GM19238 (cell line): ENCODE measurements around the gene KCNN3.
"Not testable (repeated sequence)": the region's sequence is repeated elsewhere in the genome, so short reads cannot be mapped to it uniquely, and the experiment has no call there.

Source experiments
- DNase-seq: peaks from one replicate; pipeline ENCODE4 v3.0.0; 2011; ENCODE audit warnings: low spot score; ENCODE audit not compliant: insufficient read length

Gene KCNN3

GRCh38 chr1:154870115-154870571, at the start of gene KCNN3:
Gene KCNN3, minus strand, starts transcription at chr1:154870281. Its CDS starts 317 bp downstream, at chr1:154869964.
- DNase-seq, result peak; percentile 92

- DNase-seq, result no peak
Observed at GRCh38 chr1:154913273-154913672, 43.2 kb upstream of the KCNN3 start.

- no peak for DNase-seq
Observed at GRCh38 chr1:154912755-154913154, 42.7 kb upstream of the KCNN3 start.

GRCh38 chr1:154911691-154912550, 41.8 kb upstream of the KCNN3 start:
- no peak for DNase-seq

DNA sequence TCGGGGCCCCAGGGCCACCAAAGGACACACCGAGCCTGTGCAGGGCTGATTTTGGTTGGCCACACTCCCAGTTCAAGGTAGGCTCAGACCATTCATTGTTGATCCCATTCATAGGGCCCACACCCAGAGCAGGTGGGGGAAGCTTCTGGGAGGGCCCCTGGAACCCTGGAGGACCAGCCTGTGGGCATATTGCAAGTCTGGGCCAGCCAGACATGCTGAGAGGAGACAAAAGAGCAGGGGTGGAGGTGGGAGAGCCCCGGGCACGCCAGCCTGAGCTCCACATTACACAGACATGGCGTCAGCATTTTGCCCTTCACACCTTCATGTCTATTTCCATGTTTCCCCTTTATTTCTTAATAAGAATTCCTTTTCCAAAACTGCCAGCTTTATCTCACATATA, 40.8 kb upstream of the KCNN3 start:
- no peak for DNase-seq

- DNase-seq, result no peak
Observed at GRCh38 chr1:154908937-154909336, 38.9 kb upstream of the KCNN3 start.

- DNase-seq, result not testable (repeated sequence)
Observed at GRCh38 chr1:154908129-154908528, 38.0 kb upstream of the KCNN3 start.

DNA sequence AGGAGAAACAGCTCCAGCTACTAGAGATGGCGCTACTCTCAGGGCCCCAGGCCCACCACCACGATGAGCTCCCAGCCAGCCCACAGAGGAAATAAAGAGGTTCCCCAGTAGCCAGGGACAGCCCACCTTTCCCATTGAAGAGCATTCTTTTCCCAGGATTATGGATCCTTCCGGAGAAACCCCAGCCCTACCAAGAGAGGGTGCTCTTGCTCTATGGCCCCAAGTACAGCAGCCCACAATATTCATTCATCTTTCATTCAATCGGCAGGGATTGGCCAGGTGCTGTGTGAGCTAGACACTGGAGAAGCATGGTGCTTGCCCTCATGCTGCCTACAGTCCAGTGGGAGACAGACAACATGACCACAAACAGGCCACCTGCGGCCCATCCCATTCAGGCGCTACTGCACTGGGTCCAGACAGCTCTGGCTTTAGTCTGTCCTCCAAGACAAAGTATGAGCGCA, 36.6 kb upstream of the KCNN3 start:
- DNase-seq, result no peak

GRCh38 chr1:154902938-154903566, 33.0 kb upstream of the KCNN3 start:
- no peak for DNase-seq

- no peak for DNase-seq
Observed at GRCh38 chr1:154901591-154901990, 31.5 kb upstream of the KCNN3 start.

- no peak for DNase-seq
Observed at GRCh38 chr1:154899041-154899440, 29.0 kb upstream of the KCNN3 start.

DNA sequence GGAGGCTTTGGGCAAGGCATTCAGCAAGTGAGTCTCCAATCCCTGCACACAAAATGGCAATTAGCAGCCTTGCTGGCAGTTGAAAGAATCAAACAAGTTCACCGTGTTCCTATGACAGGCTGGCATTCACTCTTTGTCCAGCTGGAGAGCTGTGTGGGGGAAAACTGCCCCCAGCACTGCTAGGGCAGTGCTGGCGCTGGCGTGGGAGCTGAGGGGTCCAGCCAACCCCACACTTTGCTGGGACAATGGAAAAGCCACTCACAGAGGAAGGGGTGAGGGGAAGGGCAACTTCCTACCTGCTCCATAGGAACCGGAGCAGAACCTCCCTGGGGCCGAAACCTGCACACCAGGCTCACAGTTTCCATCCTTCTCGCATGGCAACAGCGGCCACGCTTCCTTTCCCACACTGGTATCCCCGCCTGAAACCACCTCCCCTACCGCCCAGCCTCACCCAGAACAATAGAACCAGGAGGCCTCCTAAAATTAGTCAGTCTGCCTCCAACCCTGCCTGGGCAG, 26.7 kb upstream of the KCNN3 start:
- DNase-seq, result no peak

DNA sequence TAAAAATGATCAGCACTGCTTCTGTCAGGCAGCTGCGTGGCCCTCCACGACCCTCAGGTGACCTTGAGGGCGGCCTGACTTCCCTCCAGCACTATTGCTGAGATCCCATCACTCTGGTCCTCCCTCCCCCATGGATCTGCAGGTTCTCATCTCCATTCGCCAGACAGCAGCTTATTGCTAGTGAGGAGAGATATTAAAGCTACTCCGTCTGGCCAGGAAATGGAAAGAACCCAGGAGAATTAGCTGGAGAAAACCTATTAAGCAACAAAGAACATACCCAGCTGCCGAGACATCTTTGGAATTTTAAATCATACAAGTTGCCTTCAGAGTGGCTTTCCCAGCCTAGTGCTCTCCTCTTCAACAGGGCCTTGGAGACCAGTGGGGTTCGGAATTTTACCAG, 25.7 kb upstream of the KCNN3 start:
- no peak for DNase-seq

- no peak for DNase-seq
Observed at GRCh38 chr1:154891452-154891851, 21.4 kb upstream of the KCNN3 start.

GRCh38 chr1:154888757-154889156, 18.7 kb upstream of the KCNN3 start:
- DNase-seq, result no peak

- DNase-seq, result no peak
Observed at GRCh38 chr1:154886281-154887015, 16.4 kb upstream of the KCNN3 start.

GRCh38 chr1:154884869-154885701, 15.0 kb upstream of the KCNN3 start:
- no peak for DNase-seq

DNA sequence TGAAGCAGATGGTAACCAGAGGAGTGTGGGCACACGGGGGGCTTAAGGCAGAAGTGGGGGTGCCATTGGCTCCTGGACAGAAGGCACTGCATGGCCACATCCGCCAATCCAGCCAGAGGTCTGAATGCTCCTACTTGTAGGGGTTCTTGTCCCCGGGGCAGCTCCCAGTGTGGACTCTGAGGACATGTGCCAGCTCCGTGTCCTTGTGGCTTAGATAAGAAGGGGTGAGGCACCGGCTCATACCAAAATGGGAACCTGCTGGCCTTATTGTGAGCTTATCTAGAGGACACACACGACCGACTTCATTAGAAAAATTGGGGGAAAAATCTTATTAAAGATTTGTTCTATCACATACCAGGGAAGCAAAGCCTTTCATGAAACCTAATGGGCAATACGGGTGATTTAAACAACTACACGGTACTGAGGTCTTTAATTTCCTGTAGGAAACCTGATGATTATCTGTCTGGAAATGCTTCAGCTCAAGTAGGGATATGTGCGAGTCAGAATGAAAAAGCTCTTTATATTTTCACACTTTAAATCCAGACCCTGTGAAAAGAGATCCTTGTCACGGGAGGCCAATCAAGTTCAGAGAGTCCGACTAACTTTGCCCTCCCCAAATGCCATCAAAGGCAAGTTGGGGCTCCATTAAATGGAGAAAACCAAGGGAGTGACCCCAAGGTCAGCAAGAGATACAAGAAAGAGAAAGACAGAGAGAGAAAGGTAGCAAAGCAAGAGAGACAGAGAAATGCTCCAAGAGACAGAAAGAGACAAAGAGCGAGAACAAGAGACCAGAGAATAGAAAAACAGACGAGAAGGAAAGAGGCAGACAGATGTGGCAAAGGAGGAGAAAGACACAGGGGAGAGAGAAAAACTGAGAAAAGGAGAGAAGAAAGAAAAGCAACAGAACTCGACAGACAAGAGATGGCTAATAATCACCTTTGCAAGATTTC, 14.1 kb upstream of the KCNN3 start:
- DNase-seq, result no peak

DNA sequence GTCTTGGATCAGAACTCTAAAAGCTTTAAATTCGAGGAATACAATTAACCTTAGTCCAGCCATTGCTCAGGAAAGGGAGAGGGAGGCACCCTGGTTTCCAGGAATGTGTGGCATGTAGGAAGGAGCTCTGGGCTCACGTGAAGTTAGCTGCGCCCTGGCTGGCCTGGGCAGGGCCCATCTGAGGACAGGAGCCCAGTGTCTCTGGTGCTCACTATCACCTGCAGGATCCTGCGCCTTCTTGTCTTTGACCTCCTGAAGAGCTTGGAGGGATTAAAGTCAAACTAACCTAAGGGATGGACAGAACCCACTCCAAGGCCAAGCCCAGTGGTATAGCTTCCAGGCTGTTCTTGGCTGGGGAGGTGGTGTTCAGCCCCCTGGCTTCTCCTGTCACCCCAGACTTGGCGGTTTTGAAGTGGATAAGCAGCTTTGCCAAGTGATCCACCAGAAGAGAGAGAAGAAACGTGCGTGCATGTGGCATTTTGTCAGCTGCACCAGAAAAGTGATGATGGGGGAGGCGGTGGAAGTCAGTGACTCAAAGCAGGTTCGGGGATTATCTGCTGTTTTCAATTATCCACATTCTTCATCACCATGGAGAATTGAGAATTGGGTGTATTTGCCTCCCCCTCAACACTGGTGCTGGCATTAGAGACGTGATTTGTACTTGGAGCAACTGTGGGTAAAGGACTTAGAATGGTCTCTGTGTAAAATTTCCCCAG, 11.9 kb upstream of the KCNN3 start:
- no peak for DNase-seq
